ENCODE results near the gene HOXB4. TPM values are rescaled to one million over a fixed set of nuclear protein-coding genes. Genes with fewer than 3 reads are reported as not detected.
A peak's percentile ranks its signal among the peaks of the same experiment; 100 is the strongest.

HOXB4 gene
- total RNA-seq, 2 experiments from 2014 or later: 0.16 to 0.17 TPM

- no peak overlapping the region for H3K4me3 Mint-ChIP-seq
- Histone ChIP-seq H3K9me3 (ENCODE audit: control insufficient read depth in 1 of 2, insufficient read depth in 1 of 2, low read length in 2 of 2) (no peaks in the 10 kb centered on the region), H3K4me3 (ENCODE audit: low read length) (no peak overlapping the region), H3K27me3 (ENCODE audit: control insufficient read depth in 1 of 2, insufficient read depth in 2 of 2, low read length in 2 of 2) (peaks cover 73 to 87% of the 10 kb centered on the region in 2 experiments), H3K4me1 (ENCODE audit: insufficient read depth, low read length) (peaks cover 38% of the 10 kb centered on the region), H3K36me3 (ENCODE audit: insufficient read depth, low read length) (no peaks in the 10 kb centered on the region), H3K27ac (ENCODE audit: low read depth in 1 of 2, low read length in 2 of 2) (no peak overlapping the region)
- H3K27me3 Mint-ChIP-seq: peaks cover 100% of the 10 kb centered on the region
- ChIA-PET POLR2A (interaction anchor here (0.8 to 1.3 kb wide), 2 partner anchors 135 to 257 kb away, joined by 3 to 4 read pairs; no protein-coding TSS in a partner anchor), CTCF (interaction anchor here (1.0 to 2.4 kb wide), 8 partner anchors 24 to 255 kb away, joined by 3 to 11 read pairs (median 4); no protein-coding TSS in a partner anchor)
- TF ChIP-seq CTCF (IDR thresholded peaks at IDR 0.05): no peak
- intact Hi-C loops (cut with DNase I, micrococcal nuclease): no loop called here
- no peak overlapping the region for H3K27ac Mint-ChIP-seq
- peaks cover 31% of the 10 kb centered on the region for H3K4me1 Mint-ChIP-seq (ENCODE audit: low read depth)
- ATAC-seq (ENCODE audit: poor library complexity) (no peak), DNase-seq (no peak)
- no peaks in the 10 kb centered on the region for H3K9me3 Mint-ChIP-seq
- H3K36me3 Mint-ChIP-seq (ENCODE audit: low read depth): no peaks in the 10 kb centered on the region
These were observed 10.4 kb upstream of the HOXB4 start for GRCh38 chr17:48588528-48588927.

- Histone ChIP-seq H3K27me3 (ENCODE audit: control insufficient read depth in 1 of 2, insufficient read depth in 2 of 2, low read length in 2 of 2) (peaks cover 70 to 87% of the 10 kb centered on the region in 2 experiments), H3K4me3 (ENCODE audit: low read length) (no peak overlapping the region), H3K9me3 (ENCODE audit: control insufficient read depth in 1 of 2, insufficient read depth in 1 of 2, low read length in 2 of 2) (no peaks in the 10 kb centered on the region), H3K27ac (ENCODE audit: low read depth in 1 of 2, low read length in 2 of 2) (no peak overlapping the region), H3K36me3 (ENCODE audit: insufficient read depth, low read length) (no peaks in the 10 kb centered on the region), H3K4me1 (ENCODE audit: insufficient read depth, low read length) (peaks cover 34% of the 10 kb centered on the region)
- no peaks in the 10 kb centered on the region for H3K36me3 Mint-ChIP-seq (ENCODE audit: low read depth)
- no peak overlapping the region for H3K27ac Mint-ChIP-seq
- intact Hi-C loops (cut with DNase I, micrococcal nuclease): no loop called here
- ChIA-PET POLR2A (interaction anchor here (2.0 to 2.1 kb wide), 2 partner anchors 22 to 254 kb away, joined by 5 to 6 read pairs; no protein-coding TSS in a partner anchor), CTCF (interaction anchor here (1.0 to 2.4 kb wide), 9 partner anchors 25 to 280 kb away, joined by 3 to 11 read pairs (median 4); no protein-coding TSS in a partner anchor)
- no peak for ATAC-seq (ENCODE audit: poor library complexity)
- TF ChIP-seq CTCF (IDR thresholded peaks at IDR 0.05): no peak
- H3K4me1 Mint-ChIP-seq (ENCODE audit: low read depth): peaks cover 27% of the 10 kb centered on the region
- H3K9me3 Mint-ChIP-seq: no peaks in the 10 kb centered on the region
- H3K27me3 Mint-ChIP-seq: peaks cover 100% of the 10 kb centered on the region
- DNase-seq: no peak
- no peak overlapping the region for H3K4me3 Mint-ChIP-seq
These were observed 9.9 kb upstream of the HOXB4 start for GRCh38 chr17:48588074-48588415.

GRCh38 chr17:48587276-48588073 lies 9.3 kb upstream of the HOXB4 start:
- intact Hi-C loops (cut with DNase I, micrococcal nuclease): no loop called here
- no peak for ATAC-seq (ENCODE audit: poor library complexity)
- H3K4me3 ChIP-seq (ENCODE audit: low read length): no peak overlapping the region
- no peak for TF ChIP-seq CTCF (IDR thresholded peaks at IDR 0.05)
- peak overlapping the region; percentile 27 for H3K4me3 Mint-ChIP-seq
- H3K27ac ChIP-seq (ENCODE audit: low read depth in 1 of 2, low read length in 2 of 2): no peak overlapping the region
- no peak overlapping the region for H3K27ac Mint-ChIP-seq
- ChIA-PET CTCF (interaction anchor here (1.2 to 2.4 kb wide), 6 partner anchors 25 to 280 kb away, joined by 3 to 11 read pairs (median 8); no protein-coding TSS in a partner anchor), POLR2A (interaction anchor here (2.0 to 2.1 kb wide), 2 partner anchors 23 to 254 kb away, joined by 5 to 6 read pairs; no protein-coding TSS in a partner anchor)
- H3K36me3 ChIP-seq (ENCODE audit: insufficient read depth, low read length): no peaks in the 10 kb centered on the region
- H3K4me1 Mint-ChIP-seq (ENCODE audit: low read depth): peaks cover 27% of the 10 kb centered on the region
- no peak for DNase-seq
- H3K9me3 Mint-ChIP-seq: no peaks in the 10 kb centered on the region
- H3K27me3 ChIP-seq (ENCODE audit: control insufficient read depth in 1 of 2, insufficient read depth in 2 of 2, low read length in 2 of 2): peaks cover 70 to 87% of the 10 kb centered on the region in 2 experiments
- peaks cover 100% of the 10 kb centered on the region for H3K27me3 Mint-ChIP-seq
- peaks cover 31% of the 10 kb centered on the region for H3K4me1 ChIP-seq (ENCODE audit: insufficient read depth, low read length)
- no peaks in the 10 kb centered on the region for H3K36me3 Mint-ChIP-seq (ENCODE audit: low read depth)
- no peaks in the 10 kb centered on the region for H3K9me3 ChIP-seq (ENCODE audit: control insufficient read depth in 1 of 2, insufficient read depth in 1 of 2, low read length in 2 of 2)
